ENCODE results near the gene SSBP3.

DNA sequence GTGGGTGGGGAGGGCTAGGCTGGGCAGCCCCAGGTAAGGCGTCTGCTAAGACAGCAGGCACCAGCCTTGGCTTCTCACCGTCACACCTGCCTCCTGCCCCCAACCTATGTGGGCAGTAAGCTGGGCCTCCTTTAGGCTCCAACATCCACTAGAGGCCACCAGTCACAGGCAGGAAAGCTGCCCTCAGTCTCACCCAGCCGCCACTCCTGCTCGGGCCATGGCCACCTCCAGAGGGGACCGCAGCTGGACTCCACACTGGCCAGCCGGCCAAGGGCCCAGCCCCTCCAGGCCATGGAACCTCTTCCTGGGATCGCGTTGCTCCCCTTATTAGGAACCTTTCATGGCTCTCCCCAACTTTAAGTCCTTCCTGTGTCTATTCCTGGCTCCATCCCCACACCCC is 131.7 kb downstream of the SSBP3 start:
- TF ChIP-seq CTCF (IDR thresholded peaks at IDR 0.05; ENCODE audit: insufficient read depth, low read length): no peak
- TF ChIP-seq REST (IDR thresholded peaks at IDR 0.05; ENCODE audit: insufficient replicate concordance, low read depth): no peak
- TF ChIP-seq GABPA (IDR thresholded peaks at IDR 0.05; ENCODE audit: low read depth): no peak
- no peak for TF ChIP-seq POLR2AphosphoS5 (IDR thresholded peaks at IDR 0.05; ENCODE audit: low read depth)

Measured in HL-60 (cell line).